CD14-positive monocyte (primary cell): ENCODE measurements around the gene HOXD11. TPM values are rescaled to one million over a fixed set of nuclear protein-coding genes. Genes with fewer than 3 reads are reported as not detected.

Source experiments
- DNase-seq, 3 donors: peaks; one replicate each; pipeline ENCODE4 v3.0.0-alpha.2; 2011 to 2022
- H2AFZ ChIP-seq: 2 replicates; pipeline ENCODE4 v1.6.0; 2012; ENCODE audit warnings: mild to moderate bottlenecking, low read depth, low read length, inconsistent platforms; ENCODE audit not compliant: insufficient read depth, poor library complexity, severe bottlenecking
- H3K27ac ChIP-seq, 2 donors: 1 replicate in 1 of 2; 2 replicates in 1 of 2; pipeline ENCODE4 v1.5.1; 2012 to 2013; ENCODE audit warnings: low read length in 2 of 2, control low read depth in 1 of 2, inconsistent platforms in 1 of 2, low read depth in 1 of 2, mild to moderate bottlenecking in 1 of 2
- H3K27me3 ChIP-seq, 2 donors: one replicate each; pipeline versions ENCODE4 v1.6.0 to v1.6.1; 2011 to 2013; ENCODE audit warnings: low read length in 2 of 2; ENCODE audit not compliant: control insufficient read depth in 2 of 2, insufficient read depth in 2 of 2
- H3K36me3 ChIP-seq, 2 donors: replicated peaks in 1 of 2; 1 replicate in 1 of 2; 2 replicates in 1 of 2; pipeline versions ENCODE4 v1.5.1 to v1.6.1; 2012 to 2013; ENCODE audit warnings: low read length in 2 of 2, control low read depth in 1 of 2, inconsistent platforms in 1 of 2, mild to moderate bottlenecking in 1 of 2; ENCODE audit not compliant: insufficient read depth in 2 of 2, control insufficient read depth in 1 of 2
- H3K4me1 ChIP-seq, 2 donors: 1 replicate in 1 of 2; 2 replicates in 1 of 2; pipeline versions ENCODE4 v1.5.1 to v1.6.1; 2012 to 2013; ENCODE audit warnings: low read length in 2 of 2, control low read depth in 1 of 2, inconsistent platforms in 1 of 2, mild to moderate bottlenecking in 1 of 2, moderate library complexity in 1 of 2; ENCODE audit not compliant: insufficient read depth in 2 of 2, control insufficient read depth in 1 of 2
- H3K4me2 ChIP-seq: replicated peaks from 2 replicates; pipeline ENCODE3; 2012; ENCODE audit warnings: low read length, moderate library complexity, mild to moderate bottlenecking; ENCODE audit not compliant: poor library complexity, severe bottlenecking; ENCODE audit errors: extremely low read depth
- H3K4me3 ChIP-seq, 3 experiments: fragments of 200-600 bp in 1 of 3; sonication (generic) in 1 of 3; replicated peaks in 1 of 3; 1 replicate in 2 of 3; 2 replicates in 1 of 3; pipeline ENCODE4 v1.5.1; 2011 to 2013; ENCODE audit warnings: low read length in 3 of 3, mild to moderate bottlenecking in 3 of 3, control low read depth in 2 of 3, low read depth in 2 of 3, inconsistent platforms in 1 of 3, moderate library complexity in 1 of 3
- H3K79me2 ChIP-seq: 2 replicates; pipeline ENCODE4 v1.6.0; 2012; ENCODE audit warnings: mild to moderate bottlenecking, control low read depth, inconsistent platforms, low read length, moderate library complexity; ENCODE audit not compliant: insufficient read depth
- H3K9ac ChIP-seq: 2 replicates; pipeline ENCODE4 v1.6.0; 2017; ENCODE audit warnings: low read length, mild to moderate bottlenecking; ENCODE audit not compliant: insufficient read depth, poor library complexity, severe bottlenecking
- H3K9me3 ChIP-seq, 2 donors: replicated peaks in 1 of 2; 1 replicate in 1 of 2; 2 replicates in 1 of 2; pipeline versions ENCODE4 v1.5.1 to v1.6.1; 2012 to 2013; ENCODE audit warnings: low read length in 2 of 2, control low read depth in 1 of 2; ENCODE audit not compliant: control insufficient read depth in 1 of 2, insufficient read depth in 1 of 2
- H4K20me1 ChIP-seq: 2 replicates; pipeline ENCODE4 v1.6.0; 2012; ENCODE audit warnings: mild to moderate bottlenecking, low read length, control low read depth, moderate library complexity; ENCODE audit not compliant: insufficient read depth
- H3K27ac Mint-ChIP-seq, 7 donors: one replicate each; pipeline ENCODE4 v1.8.0; 2020; ENCODE audit warnings: mild to moderate bottlenecking in 7 of 7, mixed read lengths in 7 of 7, moderate library complexity in 6 of 7, inconsistent platforms in 2 of 7
- H3K27me3 Mint-ChIP-seq, 3 donors: one replicate each; pipeline ENCODE4 v1.8.0; 2021 to 2022; ENCODE audit warnings: low read depth in 3 of 3, mild to moderate bottlenecking in 3 of 3, mixed read lengths in 3 of 3, moderate library complexity in 3 of 3, inconsistent platforms in 1 of 3
- H3K36me3 Mint-ChIP-seq, 2 donors: one replicate each; pipeline ENCODE4 v1.8.0; 2020; ENCODE audit warnings: mixed read lengths in 2 of 2, inconsistent platforms in 1 of 2, mild to moderate bottlenecking in 1 of 2
- H3K4me1 Mint-ChIP-seq: one replicate; pipeline ENCODE4 v1.8.0; 2020; ENCODE audit warnings: mild to moderate bottlenecking, mixed read lengths
- H3K4me3 Mint-ChIP-seq, 2 donors: one replicate each; pipeline ENCODE4 v1.8.0; 2020; ENCODE audit warnings: mild to moderate bottlenecking in 2 of 2, mixed read lengths in 2 of 2, moderate library complexity in 1 of 2
- H3K9me3 Mint-ChIP-seq, 7 donors: one replicate each; pipeline ENCODE4 v1.8.0; 2020 to 2022; ENCODE audit warnings: mixed read lengths in 7 of 7, mild to moderate bottlenecking in 6 of 7, moderate library complexity in 6 of 7, inconsistent platforms in 2 of 7
- CTCF ChIP-seq: fragments of 200-600 bp; IDR thresholded peaks from one replicate; pipeline ENCODE4 v1.8.0; 2022; ENCODE audit warnings: antibody characterized with exemption, mild to moderate bottlenecking
- WGBS: methylation state at CpG from one replicate; pipeline ENCODE4 v1.1.5; 2013; ENCODE audit warnings: missing lambda C conversion rate; ENCODE audit not compliant: insufficient coverage; 5-methylcytosine and 5-hydroxymethylcytosine counted together
- intact Hi-C, 2 donors: fragments of 100-400 bp; cut with micrococcal nuclease; formaldehyde crosslinking; loops; one replicate each; pipeline versions ENCODE4 v1.15.0 to v1.15.1; 2023
- polyA plus RNA-seq, 3 donors: library from polyadenylated mRNA; depleted of rRNA in 1 of 3; unstranded in 2 of 3; stranded (reverse) in 1 of 3; fragments of 300-500 nt in 2 of 3; fragments of >200 nt in 1 of 3; fragmentation: Illumina TruSeq in 2 of 3; gene quantifications; 1 replicate in 2 of 3; 2 replicates in 1 of 3; pipeline ENCODE4 v1.2.3, GENCODE V29; 2012 to 2021

Gene HOXD11
- polyA plus RNA-seq, 3 donors: not detected

GRCh38 chr2:176112375-176113302 lies 5.6 kb downstream of the HOXD11 start:
- 5% methylated on average over 37 of the region's 40 CpGs for WGBS
- Histone ChIP-seq H3K4me3 (no peak overlapping the region), H3K4me1 (no peaks in the 10 kb centered on the region), H4K20me1 (no peaks in the 10 kb centered on the region), H3K27me3 (peaks cover 87 to 97% of the 10 kb centered on the region in 2 donors), H3K27ac (no peak overlapping the region), H3K9ac (no peak overlapping the region), H3K79me2 (no peaks in the 10 kb centered on the region), H2AFZ (no peak overlapping the region), H3K9me3 (peaks cover 10 to 66% of the 10 kb centered on the region in 2 donors), H3K4me2 (no peak overlapping the region), H3K36me3 (no peaks in the 10 kb centered on the region)
- no peak for DNase-seq
- intact Hi-C loops: loop anchor here in 1 of 2 donors (5.0 kb wide), 1 partner anchor 35 kb away; no protein-coding TSS in a partner anchor
- Mint-ChIP-seq H3K36me3 (peaks cover 5 to 11% of the 10 kb centered on the region in 2 donors), H3K4me3 (peak overlapping the region in 1 of 2 donors; percentile 77), H3K4me1 (peaks cover 10% of the 10 kb centered on the region), H3K9me3 (peaks cover 4 to 56% (median 23%) of the 10 kb centered on the region in 7 donors), H3K27ac (no peak overlapping the region), H3K27me3 (peaks cover 94 to 100% (median 95%) of the 10 kb centered on the region in 3 donors)
- TF ChIP-seq CTCF: no peak

DNA sequence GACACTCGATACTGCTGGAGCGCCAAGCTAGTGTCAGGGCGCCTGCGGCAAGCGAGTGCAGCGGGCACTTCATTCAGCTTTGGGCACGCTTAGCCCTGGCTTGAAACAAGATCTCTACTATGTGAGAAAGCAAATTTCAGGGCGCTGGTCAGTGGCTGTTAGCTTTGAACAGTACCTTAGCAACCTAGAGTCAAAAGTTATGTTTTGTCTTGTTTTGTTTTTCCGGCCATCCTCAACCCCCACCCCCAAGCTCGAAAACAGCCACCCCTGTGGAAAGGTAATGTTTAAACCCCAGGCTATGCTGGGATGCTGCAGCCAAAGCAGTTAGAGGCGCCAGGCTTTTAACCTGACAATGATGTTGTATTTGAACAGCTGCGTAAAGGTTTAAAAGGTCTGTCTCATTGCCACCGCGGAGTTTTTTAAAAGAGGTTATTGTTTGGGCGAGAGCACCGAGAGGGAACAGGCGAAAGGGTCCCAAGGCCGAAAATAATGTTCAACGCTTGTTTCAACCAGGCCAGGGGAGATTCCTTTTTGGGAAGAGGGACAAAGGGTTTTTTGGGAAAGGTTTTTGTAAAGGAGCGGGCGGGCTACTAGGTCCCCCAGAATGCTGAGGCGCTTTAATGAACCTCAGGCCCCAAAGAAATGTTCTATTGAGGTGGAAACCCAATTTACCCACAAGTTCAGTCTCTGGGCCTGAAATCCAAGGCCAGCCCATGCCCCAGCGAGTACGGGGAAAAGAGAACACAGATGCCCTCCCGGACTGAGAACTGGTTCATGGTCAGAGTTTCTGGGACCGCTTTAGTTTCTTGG lies 7.2 kb downstream of the HOXD11 start:
- peaks cover 13% of the 10 kb centered on the region for H3K4me1 Mint-ChIP-seq
- H3K36me3 Mint-ChIP-seq: peaks cover 2 to 12% of the 10 kb centered on the region in 2 donors
- H3K4me1 ChIP-seq: no peaks in the 10 kb centered on the region
- TF ChIP-seq CTCF: no peak
- no peak overlapping the region for H3K9ac ChIP-seq
- H3K27me3 Mint-ChIP-seq: peaks cover 99% of the 10 kb centered on the region in 3 donors
- H3K27ac ChIP-seq: no peak overlapping the region
- peak overlapping the region in 1 of 2 donors; percentile 73 for H3K4me3 Mint-ChIP-seq
- no peaks in the 10 kb centered on the region for H3K79me2 ChIP-seq
- H3K4me3 ChIP-seq: no peak overlapping the region
- peaks cover 4 to 57% (median 32%) of the 10 kb centered on the region in 7 donors for H3K9me3 Mint-ChIP-seq
- intact Hi-C loops: loop anchor here in 1 of 2 donors (5.0 kb wide), 1 partner anchor 37 kb away; no protein-coding TSS in a partner anchor
- H3K36me3 ChIP-seq: no peaks in the 10 kb centered on the region
- no peak overlapping the region for H3K27ac Mint-ChIP-seq
- no peak overlapping the region for H2AFZ ChIP-seq
- no peak overlapping the region for H3K4me2 ChIP-seq
- DNase-seq: no peak
- H3K9me3 ChIP-seq: peaks cover 13 to 78% of the 10 kb centered on the region in 2 donors
- H3K27me3 ChIP-seq: peaks cover 96 to 100% of the 10 kb centered on the region in 2 donors
- 12% methylated on average over 18 of the region's 26 CpGs for WGBS
- H4K20me1 ChIP-seq: no peaks in the 10 kb centered on the region
